GM10248 (cell line): ENCODE measurements around the gene ASB6.
A peak's percentile ranks its signal among the peaks of the same experiment; 100 is the strongest.

Experiments used
- CTCF ChIA-PET: fragments of 300-600 bp; sonication (Branson Sonifier 250); formaldehyde crosslinking; extraction: SDS; loops from one replicate; lab custom pipeline; 2021; ENCODE audit warnings: antibody characterized with exemption; lab: Yijun Ruan, JAX
- POLR2A ChIA-PET: fragments of 350-650 bp; sonication (Branson Sonifier 250); formaldehyde crosslinking; extraction: SDS; loops from one replicate; lab custom pipeline; 2020; ENCODE audit warnings: antibody characterized with exemption; lab: Yijun Ruan, JAX
- DNase-seq: peaks from one replicate; pipeline ENCODE4 v3.0.0; 2012; ENCODE audit errors: extremely low spot score
- TF ChIP-seq, protein P1 (sequence below): IDR thresholded peaks from 2 replicates; pipeline ENCODE4 v1.5.1; 2012; ENCODE audit warnings: mild to moderate bottlenecking, low read depth; ENCODE audit errors: extremely low read depth, missing control alignments, control extremely low read depth

Gene ASB6

DNA sequence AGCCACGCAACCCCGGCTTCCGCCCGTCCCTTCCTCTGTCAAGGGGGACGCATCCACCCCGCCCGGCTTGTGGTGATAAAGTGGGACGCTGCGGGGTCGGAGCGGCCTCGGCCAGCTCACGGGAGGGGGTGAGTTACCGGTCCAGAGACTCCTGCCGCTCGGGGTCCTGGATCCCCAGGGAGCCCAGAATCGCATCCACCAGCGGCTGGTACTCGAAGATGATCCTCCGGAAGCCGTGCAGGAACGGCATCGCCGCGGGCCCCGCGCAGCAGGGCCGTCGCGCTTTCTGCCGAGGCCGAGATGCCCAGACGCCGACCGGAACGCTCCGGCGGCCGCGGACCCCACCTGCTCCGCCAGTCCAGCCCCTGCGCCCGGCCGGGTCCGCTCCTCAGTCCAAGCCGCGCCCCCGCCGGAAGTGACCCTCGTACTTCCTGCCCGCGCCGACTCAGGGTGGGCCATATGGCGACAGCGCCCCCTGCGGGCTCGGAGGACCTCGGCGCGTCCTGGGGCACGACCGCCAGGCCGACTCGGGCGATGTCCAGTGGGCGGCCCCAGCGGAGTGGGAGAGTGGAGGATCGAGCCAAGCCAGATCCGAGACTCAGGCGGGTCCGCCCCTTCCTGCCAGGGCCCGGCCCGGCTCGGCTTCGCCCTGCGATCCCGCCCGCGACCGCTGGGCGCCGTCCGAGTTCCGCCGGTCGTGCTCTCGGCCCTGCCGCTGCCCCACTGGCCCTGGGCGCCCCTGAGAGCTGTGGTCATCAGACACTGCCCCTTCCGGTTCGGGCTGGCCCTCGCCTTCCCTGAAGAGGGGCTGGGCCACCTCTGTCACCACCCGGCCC lies at the start of gene ASB6:
Gene ASB6 (minus strand): TSS at position 402 of the 836 bp plus-strand sequence. CDS start 152 bp downstream, at position 250.
- ChIA-PET CTCF (interaction anchor here (0.6 to 9.9 kb wide), 11 partner anchors 10 to 163 kb away, joined by 3 to 68 read pairs (median 4); partner anchors contain the start of gene NTMT1), POLR2A (no interaction called here)
- DNase-seq = peak; percentile 100
- TF ChIP-seq, protein P1, sequence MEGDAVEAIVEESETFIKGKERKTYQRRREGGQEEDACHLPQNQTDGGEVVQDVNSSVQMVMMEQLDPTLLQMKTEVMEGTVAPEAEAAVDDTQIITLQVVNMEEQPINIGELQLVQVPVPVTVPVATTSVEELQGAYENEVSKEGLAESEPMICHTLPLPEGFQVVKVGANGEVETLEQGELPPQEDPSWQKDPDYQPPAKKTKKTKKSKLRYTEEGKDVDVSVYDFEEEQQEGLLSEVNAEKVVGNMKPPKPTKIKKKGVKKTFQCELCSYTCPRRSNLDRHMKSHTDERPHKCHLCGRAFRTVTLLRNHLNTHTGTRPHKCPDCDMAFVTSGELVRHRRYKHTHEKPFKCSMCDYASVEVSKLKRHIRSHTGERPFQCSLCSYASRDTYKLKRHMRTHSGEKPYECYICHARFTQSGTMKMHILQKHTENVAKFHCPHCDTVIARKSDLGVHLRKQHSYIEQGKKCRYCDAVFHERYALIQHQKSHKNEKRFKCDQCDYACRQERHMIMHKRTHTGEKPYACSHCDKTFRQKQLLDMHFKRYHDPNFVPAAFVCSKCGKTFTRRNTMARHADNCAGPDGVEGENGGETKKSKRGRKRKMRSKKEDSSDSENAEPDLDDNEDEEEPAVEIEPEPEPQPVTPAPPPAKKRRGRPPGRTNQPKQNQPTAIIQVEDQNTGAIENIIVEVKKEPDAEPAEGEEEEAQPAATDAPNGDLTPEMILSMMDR = peak; percentile 83

DNA sequence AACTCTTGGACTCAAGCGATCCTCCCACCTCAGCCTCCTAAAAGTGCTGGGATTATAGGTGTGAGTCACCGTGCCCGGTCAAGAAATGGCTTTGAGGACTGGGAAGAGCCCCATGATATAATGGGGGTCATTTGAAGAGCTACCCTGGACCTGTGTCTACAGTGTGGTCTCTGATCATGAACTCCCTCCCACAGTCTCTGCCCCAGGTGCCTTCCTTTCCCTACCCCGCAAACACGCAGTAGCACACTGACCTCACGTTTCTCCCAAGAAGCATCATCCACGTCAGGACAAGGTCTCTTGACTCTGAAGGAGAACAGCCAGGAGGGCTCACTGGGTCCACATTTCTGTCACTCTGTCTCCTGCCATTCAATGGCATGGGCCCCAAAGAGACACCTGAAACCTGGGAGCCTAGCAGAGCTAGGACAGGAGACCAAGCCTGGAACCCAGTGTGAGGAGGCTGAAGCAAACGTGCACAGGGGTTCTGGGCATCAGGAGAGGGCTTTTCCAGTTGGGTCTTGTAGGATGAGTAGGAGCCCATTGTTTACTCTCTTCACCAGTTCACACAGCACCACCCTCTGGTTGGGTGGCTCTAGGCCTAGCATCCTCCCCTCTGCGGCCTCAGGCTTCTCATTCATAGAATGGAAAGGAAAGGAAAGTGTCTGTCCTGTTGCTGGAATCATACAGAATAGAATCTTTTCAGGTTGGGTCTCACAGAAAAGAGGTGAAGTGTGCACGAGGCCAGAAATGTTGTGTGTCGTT lies 46.5 kb upstream of the ASB6 start:
- ChIA-PET CTCF (interaction anchor here (0.8 to 1.4 kb wide), 2 partner anchors 38 to 546 kb away, joined by 3 read pairs; no protein-coding TSS in a partner anchor), POLR2A (no interaction called here)
- DNase-seq = no peak
- TF ChIP-seq, protein P1 = no peak

- DNase-seq = no peak
- CTCF ChIA-PET = no interaction called here
- POLR2A ChIA-PET = no interaction called here
- TF ChIP-seq, protein P1 = no peak
These were observed 45.4 kb upstream of the ASB6 start for GRCh38 chr9:129687391-129687790.

DNA sequence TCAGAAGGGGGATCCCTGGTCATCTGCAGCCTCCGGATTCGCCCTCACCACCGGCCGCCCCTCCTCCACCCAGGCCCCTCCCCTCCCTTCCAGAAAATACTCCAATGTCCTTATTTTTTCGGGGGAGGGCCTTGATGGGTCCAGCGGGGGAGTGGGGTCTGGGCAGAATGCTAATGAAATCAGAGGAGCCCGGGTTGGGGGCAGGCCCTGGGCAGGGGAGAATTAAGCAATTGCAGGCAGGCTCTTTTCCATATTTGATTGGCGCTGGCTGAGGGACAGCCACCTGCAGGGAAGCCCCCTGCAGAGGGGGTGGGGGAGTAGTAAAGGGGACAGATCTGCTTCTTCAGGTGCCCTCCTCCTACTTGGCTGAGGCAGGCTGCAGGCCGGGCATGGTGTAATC lies 44.8 kb upstream of the ASB6 start:
- ChIA-PET CTCF (no interaction called here), POLR2A (no interaction called here)
- TF ChIP-seq, protein P1 = no peak
- DNase-seq = no peak

DNA sequence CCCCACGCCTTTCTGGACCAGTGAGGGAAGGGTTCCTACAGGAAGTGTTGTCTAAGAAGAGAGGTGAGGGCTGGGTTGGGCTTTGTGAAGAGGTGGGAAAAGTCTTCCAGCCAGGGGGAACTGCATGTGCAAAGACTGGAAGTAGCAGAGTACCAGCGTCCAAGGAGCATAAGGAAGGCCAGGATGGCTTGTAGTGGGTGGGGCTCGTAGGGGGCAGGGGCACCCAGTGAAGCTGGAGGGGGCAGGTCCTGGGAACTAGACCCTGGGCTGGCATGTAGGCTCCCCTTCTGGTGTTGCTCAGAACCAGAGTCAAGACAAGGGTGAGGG lies 43.9 kb upstream of the ASB6 start:
- POLR2A ChIA-PET = no interaction called here
- DNase-seq = no peak
- CTCF ChIA-PET = no interaction called here
- TF ChIP-seq, protein P1 = no peak

DNA sequence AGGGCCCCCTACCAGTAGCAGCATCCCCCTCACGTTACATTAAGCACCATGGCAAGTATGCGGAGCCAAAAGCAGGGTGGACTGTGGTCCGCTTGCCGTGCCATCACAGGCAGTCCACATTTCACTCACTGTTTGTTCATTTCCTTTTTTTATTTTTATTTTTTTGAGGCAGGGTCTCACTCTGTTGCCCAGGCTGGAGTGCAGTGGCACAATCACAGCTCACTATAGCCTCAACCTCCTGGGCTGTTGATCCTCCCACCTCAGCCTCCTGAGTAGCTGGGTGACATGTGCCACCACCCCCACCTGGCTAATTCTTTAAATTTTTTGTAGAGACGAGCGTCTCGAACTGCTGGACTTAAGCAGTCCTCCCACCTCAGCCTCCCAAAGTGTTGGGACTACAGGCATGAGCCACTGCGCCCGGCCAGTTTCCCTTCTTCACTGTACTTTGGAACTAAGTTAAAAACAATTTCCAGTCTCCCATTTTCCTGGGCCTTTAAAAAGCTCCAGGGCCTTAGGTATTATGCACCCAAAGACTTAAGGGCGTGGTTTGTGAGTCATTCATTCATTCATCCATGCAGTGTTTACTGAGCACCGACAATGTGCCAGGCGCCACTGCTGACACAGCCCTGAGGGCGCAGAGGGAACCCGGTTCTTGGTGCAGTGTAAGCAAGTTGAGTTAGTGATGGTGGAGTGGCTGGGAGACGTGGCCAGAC lies 43.4 kb upstream of the ASB6 start:
- DNase-seq = no peak
- ChIA-PET POLR2A (no interaction called here), CTCF (no interaction called here)
- TF ChIP-seq, protein P1 = no peak
